ENCODE data around the gene B3GAT3. TPM values are rescaled to one million over a fixed set of nuclear protein-coding genes. Genes with fewer than 3 reads are reported as not detected.
"Not testable (repeated sequence)": the region's sequence is repeated elsewhere in the genome, so short reads cannot be mapped to it uniquely, and the experiment has no call there.

The B3GAT3 gene
- total RNA-seq, 1 donor from 2014 or later, result 13.9 TPM

DNA sequence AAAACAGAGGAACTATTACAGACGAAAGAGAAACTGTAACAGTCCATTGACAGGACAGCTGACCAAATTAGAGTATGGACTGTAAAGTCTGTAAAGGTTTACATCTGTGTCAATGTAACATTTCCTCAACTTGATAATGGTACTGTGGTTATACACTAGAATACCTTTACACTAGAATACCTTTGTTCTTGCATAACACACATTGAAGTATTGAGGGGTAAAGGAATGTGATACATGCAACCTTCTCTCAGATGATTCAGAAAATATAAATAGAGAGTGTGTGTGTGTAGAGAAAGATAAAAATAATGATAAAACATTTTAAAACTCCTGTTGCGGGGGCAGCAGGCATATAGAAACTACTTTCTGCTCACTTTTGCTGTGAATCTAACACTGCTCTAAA is 42.5 kb downstream of the B3GAT3 start:
- DNase-seq (ENCODE audit: low read depth in 2 of 2), result no peak

DNA sequence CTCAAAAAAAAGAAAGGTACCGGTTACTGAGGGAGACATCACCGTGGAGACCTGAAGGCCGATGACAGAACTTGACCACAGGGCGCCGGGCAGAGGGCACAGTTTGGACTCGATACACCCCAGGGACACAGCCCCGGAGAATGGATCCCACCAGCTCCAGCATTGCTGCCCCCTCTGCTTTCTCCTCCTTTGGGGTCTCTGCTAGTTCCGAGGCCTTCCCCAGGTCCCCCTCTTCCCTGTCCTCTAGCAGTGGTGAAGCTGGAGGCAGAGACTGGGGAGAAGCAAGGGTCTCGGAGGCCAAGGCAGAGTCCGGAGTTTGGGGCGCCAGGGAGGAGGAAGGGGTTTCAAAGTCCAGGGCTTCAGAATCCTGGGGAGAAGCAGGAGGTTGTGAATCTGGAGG is 43.2 kb downstream of the B3GAT3 start:
- DNase-seq (ENCODE audit: low read depth in 2 of 2), result no peak

DNA sequence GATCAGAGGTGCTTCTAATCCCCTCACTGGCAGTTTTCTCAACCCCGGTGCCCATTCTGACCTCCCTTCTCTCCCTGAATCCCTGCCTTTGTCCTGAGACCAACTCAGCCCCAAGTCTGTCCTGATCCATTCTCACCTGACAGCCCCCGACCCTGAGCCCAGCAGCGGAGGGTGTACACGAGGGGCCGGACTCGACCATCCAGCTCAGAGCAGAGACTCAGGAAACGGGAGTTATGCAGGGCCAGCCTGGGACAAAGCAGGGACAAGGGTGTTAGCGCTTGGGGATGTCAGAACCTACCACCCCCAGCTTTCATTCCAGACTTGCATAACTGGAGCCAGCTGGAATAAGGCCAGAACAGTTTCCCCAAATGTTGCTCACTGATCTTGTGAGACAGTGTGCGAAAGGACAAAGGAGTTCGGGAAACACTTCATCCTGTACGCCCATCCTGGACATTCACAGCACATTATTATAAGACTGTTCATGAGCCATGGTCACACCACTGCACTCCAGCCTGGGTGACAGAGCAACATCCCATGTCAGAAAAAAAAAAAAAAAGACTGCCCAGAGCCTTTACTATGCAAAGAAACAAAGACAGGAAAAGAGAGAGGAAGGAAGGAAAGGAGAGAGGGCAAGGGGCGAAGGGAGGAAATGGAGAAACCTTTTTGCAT is 44.6 kb downstream of the B3GAT3 start:
- peak in 1 of 2 donors; percentile 92 for DNase-seq (ENCODE audit: low read depth in 2 of 2)

DNA sequence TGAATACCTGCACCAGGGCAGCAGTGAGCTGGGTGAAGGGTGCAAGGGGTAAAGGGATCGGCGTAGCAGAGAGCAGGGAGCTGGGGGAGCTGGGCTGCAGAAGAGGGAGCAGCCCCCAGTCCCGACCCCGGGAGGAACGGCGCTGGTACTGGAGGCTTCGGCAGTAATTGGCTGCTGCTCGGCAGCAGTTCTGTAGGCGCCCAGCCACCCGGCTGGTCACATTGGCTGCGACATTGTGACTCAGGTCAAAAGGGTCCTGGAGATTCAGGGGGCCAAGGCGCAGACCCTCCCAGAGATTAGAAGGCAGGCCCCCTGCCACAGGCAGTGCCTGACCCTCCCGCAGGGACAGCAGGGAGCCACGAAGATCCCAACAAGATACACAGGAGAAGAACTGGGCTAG is 45.9 kb downstream of the B3GAT3 start:
- DNase-seq (ENCODE audit: low read depth in 2 of 2), result no peak

DNA sequence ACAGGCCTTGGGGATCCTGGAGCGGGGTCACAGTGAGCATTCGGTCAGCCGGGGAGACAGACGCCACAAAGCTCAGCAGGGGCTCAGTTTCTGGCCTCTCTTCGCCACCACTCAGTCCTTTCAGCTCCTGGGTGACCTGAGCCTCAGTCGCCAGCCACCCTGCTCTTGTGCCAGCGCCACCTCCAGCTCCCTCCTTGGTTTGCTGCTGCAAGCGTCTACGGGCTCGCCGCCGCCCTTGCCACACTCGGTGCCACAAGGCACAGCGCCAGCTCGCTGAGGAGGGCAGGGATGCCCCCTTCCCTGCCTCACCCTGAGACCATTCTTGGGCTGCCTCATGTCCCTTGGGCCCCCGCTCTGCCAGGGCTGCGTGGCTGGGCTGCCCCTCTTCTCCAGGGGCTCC is 46.6 kb downstream of the B3GAT3 start:
- DNase-seq (ENCODE audit: low read depth in 2 of 2), result no peak

DNA sequence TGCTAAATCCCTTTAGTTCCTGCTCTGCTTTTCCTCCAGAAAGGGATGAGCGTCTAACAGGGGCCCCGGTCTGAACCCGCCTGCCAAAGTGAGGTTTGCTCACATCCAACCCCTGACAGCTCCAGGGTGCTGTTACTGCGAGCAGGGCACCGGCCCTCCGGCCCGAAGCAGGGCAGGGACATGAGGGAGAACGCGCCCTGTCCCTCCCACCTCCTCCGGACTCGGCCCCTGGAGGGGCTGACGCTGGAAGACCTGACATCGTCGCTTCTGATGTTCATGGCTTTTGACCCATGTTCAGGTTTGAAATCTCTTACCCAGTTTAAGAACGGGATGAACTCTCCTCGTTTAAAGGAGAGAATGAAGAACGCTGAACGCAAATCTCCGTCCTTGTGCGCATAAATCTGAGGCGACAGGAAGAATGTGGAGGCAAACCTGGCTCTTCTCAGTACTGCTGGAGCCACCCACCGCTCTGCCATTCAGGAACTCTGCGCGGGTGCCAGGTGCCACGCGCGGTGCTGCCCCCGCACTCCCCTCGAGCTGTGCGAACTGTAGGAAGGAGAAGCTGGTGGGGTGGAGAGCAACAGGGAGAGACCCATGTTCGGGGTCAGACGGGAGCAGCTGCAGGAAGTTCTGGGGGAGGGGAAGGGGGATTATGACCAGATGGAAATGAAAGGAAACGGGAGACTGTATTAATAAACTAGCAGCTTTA is 47.3 kb downstream of the B3GAT3 start:
- DNase-seq (ENCODE audit: low read depth in 2 of 2), result peak in 1 of 2 donors; percentile 60

DNA sequence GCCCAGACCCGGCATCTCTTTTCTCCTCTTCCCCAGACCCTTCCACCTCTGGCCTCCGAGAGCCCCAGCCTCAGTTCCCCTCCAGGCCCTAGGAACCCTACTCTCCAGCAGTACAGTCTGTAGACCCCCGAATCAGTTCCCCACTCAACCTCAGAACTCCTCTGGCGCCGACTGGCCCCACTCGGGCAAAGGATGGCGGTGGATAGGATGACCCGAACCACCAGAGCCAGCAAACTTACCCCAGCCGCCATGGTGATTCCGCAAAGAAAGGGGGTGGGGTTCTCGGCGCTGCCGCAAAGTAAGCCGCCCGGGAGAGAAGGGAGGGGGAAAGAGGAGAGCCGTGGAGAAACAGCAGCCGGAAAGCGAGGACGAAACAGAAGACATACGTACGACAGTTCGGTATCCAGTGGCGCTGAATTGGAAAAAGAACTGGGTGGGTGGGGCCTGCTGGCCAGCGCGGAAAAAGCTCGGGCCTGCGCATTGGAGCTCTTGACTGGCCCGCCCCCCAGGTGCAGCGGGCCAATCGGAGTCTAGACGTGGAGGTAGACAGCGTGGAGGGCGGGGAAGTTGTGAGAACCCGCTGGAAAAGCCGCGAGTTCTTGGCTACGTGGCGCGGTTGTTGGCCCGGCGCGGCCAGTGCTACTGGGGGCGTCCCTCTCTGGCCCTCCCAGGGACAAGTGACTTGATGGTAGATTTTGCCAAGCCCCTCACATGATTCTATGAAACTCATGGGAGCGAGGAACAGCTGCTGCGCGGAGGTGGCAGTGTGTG is 48.0 kb downstream of the B3GAT3 start, which contains the start of gene EEF1G:
EEF1G (minus strand) TSS at position 300 of the 771 bp plus-strand sequence; CDS start at position 251, 49 bp downstream.
- peak; percentile 100 for DNase-seq (ENCODE audit: low read depth in 2 of 2)

DNA sequence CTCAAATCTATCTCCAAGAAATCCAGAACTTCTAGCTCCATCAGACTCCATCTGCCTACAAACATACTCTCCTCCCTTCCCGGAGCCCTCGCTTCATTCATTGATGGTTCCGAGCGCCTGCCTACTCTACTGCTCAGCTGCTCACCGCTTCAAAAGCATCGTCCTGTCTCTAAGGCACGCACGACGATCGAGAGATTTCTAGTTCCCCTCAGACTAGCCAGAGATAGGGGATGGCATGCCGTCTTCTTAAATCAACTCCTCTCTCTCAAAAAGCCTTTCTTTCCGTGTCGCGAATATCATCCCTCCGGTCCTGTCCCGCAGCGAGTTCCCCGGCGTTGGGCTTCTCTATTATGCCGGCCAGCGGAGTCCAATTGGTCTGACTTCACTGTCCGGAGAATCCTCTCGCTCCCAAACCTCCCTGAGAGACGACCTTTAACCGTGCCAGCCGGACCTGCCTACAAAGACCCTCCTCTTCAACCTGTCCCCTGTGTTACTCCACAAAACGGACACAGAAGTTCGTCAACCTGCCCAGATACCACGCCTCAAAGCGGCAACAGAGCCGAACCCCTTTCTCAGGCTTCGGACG is 48.7 kb downstream of the B3GAT3 start:
- peak in 1 of 2 donors; percentile 33 for DNase-seq (ENCODE audit: low read depth in 2 of 2)

DNA sequence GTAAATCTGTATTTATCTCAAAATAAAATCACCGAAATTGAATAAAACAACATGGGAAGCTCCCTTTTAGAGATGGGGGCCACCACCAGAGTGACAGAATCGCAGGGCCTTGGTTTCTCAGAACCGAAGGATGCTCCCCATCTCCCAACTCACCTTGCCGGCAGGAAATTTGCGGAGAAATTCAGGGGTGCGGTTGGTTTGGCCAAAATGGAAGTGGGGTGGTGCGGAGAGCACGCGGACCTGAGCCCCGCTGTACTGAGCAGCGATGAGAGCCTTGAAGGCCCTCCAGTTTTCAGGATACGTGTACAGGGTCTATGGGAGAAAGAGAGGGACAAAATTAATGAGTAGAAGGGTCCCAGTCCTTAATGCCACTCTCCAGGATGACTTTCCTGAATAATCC is 49.4 kb downstream of the B3GAT3 start:
- no peak for DNase-seq (ENCODE audit: low read depth in 2 of 2)

DNA sequence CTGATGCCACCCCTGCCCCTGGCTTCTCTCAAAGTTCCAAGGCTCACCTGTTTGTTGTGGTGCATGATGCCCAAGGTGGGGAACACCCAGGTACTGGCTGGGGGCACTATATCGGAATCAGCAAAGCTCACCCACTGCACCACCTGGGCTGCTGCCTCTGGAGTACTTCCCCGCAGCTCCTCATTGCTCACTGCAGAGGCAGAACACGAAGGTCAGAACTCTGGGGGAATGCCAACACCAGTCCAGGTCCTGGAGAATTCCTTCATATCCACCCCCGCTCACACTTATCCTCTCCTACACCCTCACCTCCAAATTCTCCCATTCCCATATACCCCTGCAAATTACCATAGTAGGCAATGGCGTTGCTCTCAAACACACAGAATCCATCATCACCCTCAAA is 50.3 kb downstream of the B3GAT3 start:
- DNase-seq (ENCODE audit: low read depth in 2 of 2), result not testable (repeated sequence)

DNA sequence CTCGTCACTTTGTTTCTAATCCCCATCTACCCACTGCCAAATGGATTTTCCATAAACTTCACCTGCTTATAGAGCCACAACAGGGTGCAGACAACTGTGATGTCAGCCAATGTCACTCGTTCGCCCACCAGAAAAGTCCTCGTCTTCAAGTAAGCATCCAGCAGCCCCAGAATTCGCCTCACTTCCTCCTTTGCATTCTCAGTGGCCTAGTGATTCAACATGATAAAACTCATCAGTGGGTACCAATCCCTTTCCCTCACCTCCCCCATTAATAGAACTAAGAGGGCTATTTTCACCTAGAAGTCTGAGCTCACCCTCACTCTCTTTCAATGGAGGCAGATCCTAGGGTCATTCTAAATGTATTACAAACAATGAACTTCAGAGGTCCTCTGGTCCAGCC is 50.9 kb downstream of the B3GAT3 start:
- DNase-seq (ENCODE audit: low read depth in 2 of 2), result not testable (repeated sequence)

DNA sequence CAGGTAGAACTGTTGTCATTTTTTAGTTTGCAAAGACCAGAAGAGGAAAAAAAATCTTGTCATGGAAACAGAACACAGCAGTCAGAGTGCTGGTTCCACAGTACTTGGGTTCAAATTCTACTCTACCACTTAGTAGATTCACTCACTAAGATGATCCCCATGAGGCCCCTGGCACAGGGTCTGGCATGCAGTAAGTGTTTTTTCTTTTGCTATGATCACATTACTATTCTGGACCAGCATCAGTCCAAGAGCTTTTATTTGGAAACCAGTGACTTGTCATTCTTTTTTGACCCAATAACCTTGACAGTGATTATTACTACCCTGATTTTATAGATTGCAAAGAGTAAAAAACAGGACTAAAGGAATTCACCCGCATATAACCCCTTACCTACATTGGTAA is 52.2 kb downstream of the B3GAT3 start:
- no peak for DNase-seq (ENCODE audit: low read depth in 2 of 2)

DNA sequence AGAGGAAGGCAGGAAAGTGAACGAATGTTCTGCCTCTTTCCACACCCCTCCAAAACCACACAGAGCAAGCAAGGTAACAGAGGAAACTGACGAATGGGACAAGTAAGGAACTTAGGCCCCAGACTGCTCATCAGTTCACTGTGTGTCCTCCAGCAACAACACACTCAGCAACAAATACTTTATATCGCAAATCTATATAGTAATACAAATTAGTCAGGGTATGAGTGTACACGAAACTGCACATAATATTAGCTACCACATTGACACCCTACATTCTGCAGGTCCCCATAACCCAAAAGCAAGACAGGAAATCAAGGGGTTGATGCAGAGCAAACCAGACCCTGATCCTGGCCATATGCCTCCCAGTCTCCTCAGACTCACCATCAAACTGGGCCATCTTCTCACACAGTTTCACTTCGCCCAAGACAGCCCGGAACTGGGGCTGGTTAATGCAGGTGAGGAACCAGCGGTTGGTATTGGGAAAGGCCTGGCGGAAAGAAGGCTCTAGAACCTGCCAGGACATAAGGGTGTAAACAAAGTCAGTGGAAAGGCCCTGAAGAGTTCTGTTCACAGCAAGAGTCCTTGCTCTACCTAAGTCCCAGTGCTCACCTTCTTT is 54.7 kb downstream of the B3GAT3 start:
- DNase-seq (ENCODE audit: low read depth in 2 of 2), result no peak

DNA sequence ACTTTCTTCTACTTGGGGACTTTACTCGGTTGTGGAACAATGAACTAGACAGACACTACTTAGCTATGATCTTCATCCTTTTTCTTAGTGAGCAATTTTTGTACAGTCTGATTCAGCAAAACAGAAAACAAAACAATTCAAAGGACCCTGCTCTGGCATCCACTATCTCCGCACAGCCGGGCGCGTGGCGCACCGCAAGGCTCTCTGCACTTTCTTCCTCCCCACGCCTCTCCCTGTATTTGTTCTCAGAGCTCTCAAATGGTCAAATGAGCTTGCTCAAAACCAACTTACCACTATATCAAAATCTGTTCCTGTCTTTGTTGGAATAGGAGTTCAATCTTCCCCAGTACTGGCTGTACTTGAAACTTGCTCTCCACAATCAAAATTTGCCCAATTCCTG is 55.5 kb downstream of the B3GAT3 start:
- DNase-seq (ENCODE audit: low read depth in 2 of 2), result no peak

Other genes with a start within 250 kb of the B3GAT3 start
- gene SCGB1A1, start 203.0 kb downstream of the B3GAT3 start, total RNA-seq, result not detected in 2 replicates
- 231 and 244 TPM in 2 replicates for gene AHNAK, start 75.2 kb downstream of the B3GAT3 start, total RNA-seq
- 1,142 and 1,515 TPM in 2 replicates for gene EEF1G, start 48.1 kb downstream of the B3GAT3 start, total RNA-seq
- 8.9 and 11.0 TPM in 2 replicates for gene TUT1, start 30.5 kb downstream of the B3GAT3 start, total RNA-seq
- 185 and 204 TPM in 2 replicates for gene MTA2, start 20.1 kb downstream of the B3GAT3 start, total RNA-seq
- 23.7 and 35.1 TPM in 2 replicates for gene EML3, start 9.2 kb downstream of the B3GAT3 start, total RNA-seq
- 2.9 and 3.3 TPM in 2 replicates for gene ROM1, start 8.7 kb downstream of the B3GAT3 start, total RNA-seq
- 204 and 246 TPM in 2 replicates for gene GANAB, start 24.6 kb upstream of the B3GAT3 start, total RNA-seq
- gene INTS5, start 31.3 kb upstream of the B3GAT3 start, total RNA-seq, result 15.8 and 22.6 TPM in 2 replicates
- 23.3 and 24.4 TPM in 2 replicates for gene C11orf98, start 43.2 kb upstream of the B3GAT3 start, total RNA-seq
- gene CSKMT, start 43.3 kb upstream of the B3GAT3 start, total RNA-seq, result 4.8 and 4.9 TPM in 2 replicates
- 5.6 and 9.9 TPM in 2 replicates for gene UQCC3, start 49.7 kb upstream of the B3GAT3 start, total RNA-seq
- 1.5 and 1.8 TPM in 2 replicates for gene LBHD1, start 50.3 kb upstream of the B3GAT3 start, total RNA-seq
- gene UBXN1, start 57.1 kb upstream of the B3GAT3 start, total RNA-seq, result 102 and 148 TPM in 2 replicates
- gene LRRN4CL, start 67.5 kb upstream of the B3GAT3 start, total RNA-seq, result 0.38 and 0.51 TPM in 2 replicates
- 23.5 and 26.0 TPM in 2 replicates for gene BSCL2, start 85.4 kb upstream of the B3GAT3 start, total RNA-seq
- not detected in 2 replicates for gene GNG3, start 85.7 kb upstream of the B3GAT3 start, total RNA-seq
- 7.6 and 11.0 TPM in 2 replicates for gene HNRNPUL2, start 105.5 kb upstream of the B3GAT3 start, total RNA-seq
- gene TTC9C, start 106.5 kb upstream of the B3GAT3 start, total RNA-seq, result 28.8 and 32.3 TPM in 2 replicates
- 9.0 and 11.6 TPM in 2 replicates for gene ZBTB3, start 132.2 kb upstream of the B3GAT3 start, total RNA-seq
- 65.0 and 67.8 TPM in 2 replicates for gene POLR2G, start 139.6 kb upstream of the B3GAT3 start, total RNA-seq
- 23.9 and 37.4 TPM in 2 replicates for gene TAF6L, start 149.4 kb upstream of the B3GAT3 start, total RNA-seq
- gene TMEM179B, start 165.4 kb upstream of the B3GAT3 start, total RNA-seq, result 20.2 and 30.2 TPM in 2 replicates
- gene TMEM223, start 170.0 kb upstream of the B3GAT3 start, total RNA-seq, result 10.4 and 12.0 TPM in 2 replicates
- gene NXF1, start 183.5 kb upstream of the B3GAT3 start, total RNA-seq, result 9.5 and 18.1 TPM in 2 replicates
- gene STX5, start 210.1 kb upstream of the B3GAT3 start, total RNA-seq, result 31.6 and 44.9 TPM in 2 replicates
- gene TEX54, start 210.9 kb upstream of the B3GAT3 start, total RNA-seq, result not detected in 2 replicates
- gene WDR74, start 217.6 kb upstream of the B3GAT3 start, total RNA-seq, result 40.7 and 79.2 TPM in 2 replicates

Data from dermis microvascular lymphatic vessel endothelial cell (primary cell).